HG03135 (cell line): Measurements from ENCODE around the gene FCSK.
A peak's percentile ranks its signal among the peaks of the same experiment; 100 is the strongest.
"Not testable (repeated sequence)": the region's sequence is repeated elsewhere in the genome, so short reads cannot be mapped to it uniquely, and the experiment has no call there.

Experiments used
- ATAC-seq: cut with Tn5 transposase; IDR thresholded peaks from one replicate; pipeline ENCODE4 v1.9.1; 2021; ENCODE audit warnings: mild to moderate bottlenecking, moderate library complexity; ENCODE audit not compliant: unreplicated experiment

The FCSK gene

GRCh38 chr16:70430667-70431536 lies 23.5 kb upstream of the FCSK start:
- peak; percentile 49 for ATAC-seq

- ATAC-seq, result no peak
Measured at GRCh38 chr16:70432356-70432722, 22.1 kb upstream of the FCSK start.

GRCh38 chr16:70432723-70433457 lies 21.5 kb upstream of the FCSK start:
- peak; percentile 19 for ATAC-seq

- no peak for ATAC-seq
Measured at GRCh38 chr16:70433458-70434103, 20.8 kb upstream of the FCSK start.

- ATAC-seq, result no peak
Measured at GRCh38 chr16:70434484-70435260, 19.7 kb upstream of the FCSK start.

- no peak for ATAC-seq
Measured at GRCh38 chr16:70437017-70437581, 17.3 kb upstream of the FCSK start.

GRCh38 chr16:70437582-70438557 lies 16.5 kb upstream of the FCSK start:
- no peak for ATAC-seq

GRCh38 chr16:70438585-70438968 lies 15.8 kb upstream of the FCSK start:
- ATAC-seq, result peak; percentile 1

GRCh38 chr16:70438969-70439862 lies 15.2 kb upstream of the FCSK start, which contains the start of gene ST3GAL2:
Gene ST3GAL2, minus strand, starts transcription at chr16:70439100. Its CDS starts 40,570 bp downstream, at chr16:70398530.
- ATAC-seq, result peak; percentile 81

GRCh38 chr16:70440009-70440692 lies 14.2 kb upstream of the FCSK start:
- ATAC-seq, result no peak

- no peak for ATAC-seq
Measured at GRCh38 chr16:70441406-70441990, 12.9 kb upstream of the FCSK start.

- ATAC-seq, result no peak
Measured at GRCh38 chr16:70442344-70442743, 12.1 kb upstream of the FCSK start.

- no peak for ATAC-seq
Measured at GRCh38 chr16:70444249-70445063, 9.9 kb upstream of the FCSK start.

- ATAC-seq, result no peak
Measured at GRCh38 chr16:70448075-70448474, 6.3 kb upstream of the FCSK start.

GRCh38 chr16:70450142-70451003 lies 4.0 kb upstream of the FCSK start:
- not testable (repeated sequence) for ATAC-seq

- not testable (repeated sequence) for ATAC-seq
Measured at GRCh38 chr16:70451004-70451340, 3.4 kb upstream of the FCSK start.
